Upper lobe of left lung (tissue), 6 donors: ENCODE data around the gene SMARCB1. TPM values are rescaled to one million over a fixed set of nuclear protein-coding genes. Genes with fewer than 3 reads are reported as not detected.
"Not testable (repeated sequence)": the region's sequence is repeated elsewhere in the genome, so short reads cannot be mapped to it uniquely, and the experiment has no call there.

Experiments used
- ATAC-seq, 2 donors: fragments of 200-7000 bp; cut with Tn5 transposase; one replicate each; pipeline ENCODE4 v1.9.1; 2022; ENCODE audit warnings: mild to moderate bottlenecking in 2 of 2, moderate library complexity in 2 of 2; ENCODE audit not compliant: low FRiP score in 2 of 2
- DNase-seq, 2 donors: peaks; one replicate each; pipeline ENCODE4 v3.0.0-alpha.2; 2019 to 2020
- H3K27ac ChIP-seq, 4 donors: fragments of 200-600 bp; sonication (generic); one replicate each; pipeline ENCODE4 v1.5.1; 2016 to 2019
- H3K27me3 ChIP-seq, 4 donors: fragments of 200-600 bp; sonication (generic); one replicate each; pipeline ENCODE4 v1.5.1; 2017 to 2019
- H3K36me3 ChIP-seq, 4 donors: fragments of 200-600 bp; sonication (generic); one replicate each; pipeline ENCODE4 v1.5.1; 2016 to 2019
- H3K4me1 ChIP-seq, 4 donors: fragments of 200-600 bp; sonication (generic); one replicate each; pipeline ENCODE4 v1.5.1; 2018 to 2019
- H3K4me3 ChIP-seq, 4 donors: fragments of 200-600 bp; sonication (generic); one replicate each; pipeline ENCODE4 v1.5.1; 2017 to 2019; ENCODE audit warnings: mild to moderate bottlenecking in 2 of 4, moderate library complexity in 1 of 4
- H3K9me3 ChIP-seq, 4 donors: fragments of 200-600 bp; sonication (generic); one replicate each; pipeline ENCODE4 v1.5.1; 2018 to 2019
- EP300 ChIP-seq, 4 donors: sonication (generic); formaldehyde crosslinking; IDR thresholded peaks; one replicate each; pipeline ENCODE4 v1.5.1; 2017; ENCODE audit warnings: antibody characterized with exemption in 4 of 4, control low read depth in 2 of 4
- POLR2A ChIP-seq, 4 donors: fragments of 450-650 bp; IDR thresholded peaks; one replicate each; pipeline ENCODE4 v1.5.1; 2016 to 2017; ENCODE audit warnings: antibody characterized with exemption in 4 of 4, mild to moderate bottlenecking in 2 of 4
- POLR2AphosphoS5 ChIP-seq, 2 donors: sonication (generic); formaldehyde crosslinking; IDR thresholded peaks; one replicate each; pipeline ENCODE4 v1.5.1; 2017; ENCODE audit warnings: antibody characterized with exemption in 2 of 2
- WGBS, 2 donors: methylation state at CpG; one replicate each; pipeline ENCODE4 v1.1.5; 2017 to 2018; 5-methylcytosine and 5-hydroxymethylcytosine counted together
- total RNA-seq, 6 donors: library from RNA; depleted of rRNA in 4 of 6; stranded (reverse); fragments of >200 nt in 4 of 6; gene quantifications; one replicate each; pipeline versions ENCODE4 v1.1.0 to v1.2.1, GENCODE V29; 2016 to 2021
- TF ChIP-seq, protein P1 (sequence below), 6 experiments: fragments of 450-650 bp in 4 of 6; fragments of 200-600 bp in 2 of 6; sonication (generic) in 2 of 6; IDR thresholded peaks; one replicate each; pipeline ENCODE4 v1.5.1; 2016 to 2019; ENCODE audit warnings: antibody characterized with exemption in 6 of 6
- donor health status: DM: no; HTN: no; CAD: no; lungs with moderate emphysema.
- donor health status: DM: no; HTN: yes; CAD: no; lungs with severe emphysema.

The SMARCB1 gene
- total RNA-seq, 6 donors from 2014 or later = 42.8 to 72.8 (median 57.1) TPM

DNA sequence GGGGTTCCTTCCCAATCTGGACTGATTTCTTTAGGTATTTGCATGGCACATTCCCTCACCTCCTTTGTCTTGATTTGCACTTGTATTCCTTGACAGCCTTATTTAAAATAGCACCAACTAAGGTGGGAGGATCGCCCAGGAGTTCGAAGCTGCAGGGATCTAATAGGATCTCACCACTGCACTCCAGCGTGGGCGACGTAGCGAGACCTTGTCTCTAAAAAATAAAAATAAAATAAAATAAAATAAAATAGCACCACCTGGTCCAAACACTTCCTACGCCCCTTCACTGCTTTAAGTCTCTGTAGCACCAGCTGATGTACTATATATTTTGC, 71.7 kb downstream of the SMARCB1 start:
- no peaks in the 10 kb centered on the region for H3K36me3 ChIP-seq
- DNase-seq (no peak), ATAC-seq (no peak)
- 64 to 73% methylated on average over 7 of the region's 7 CpGs for WGBS, 2 donors
- H3K27me3 ChIP-seq = no peaks in the 10 kb centered on the region
- no peaks in the 10 kb centered on the region for H3K9me3 ChIP-seq
- no peak for TF ChIP-seq POLR2AphosphoS5 (IDR thresholded peaks at IDR 0.05)
- TF ChIP-seq, protein P1, sequence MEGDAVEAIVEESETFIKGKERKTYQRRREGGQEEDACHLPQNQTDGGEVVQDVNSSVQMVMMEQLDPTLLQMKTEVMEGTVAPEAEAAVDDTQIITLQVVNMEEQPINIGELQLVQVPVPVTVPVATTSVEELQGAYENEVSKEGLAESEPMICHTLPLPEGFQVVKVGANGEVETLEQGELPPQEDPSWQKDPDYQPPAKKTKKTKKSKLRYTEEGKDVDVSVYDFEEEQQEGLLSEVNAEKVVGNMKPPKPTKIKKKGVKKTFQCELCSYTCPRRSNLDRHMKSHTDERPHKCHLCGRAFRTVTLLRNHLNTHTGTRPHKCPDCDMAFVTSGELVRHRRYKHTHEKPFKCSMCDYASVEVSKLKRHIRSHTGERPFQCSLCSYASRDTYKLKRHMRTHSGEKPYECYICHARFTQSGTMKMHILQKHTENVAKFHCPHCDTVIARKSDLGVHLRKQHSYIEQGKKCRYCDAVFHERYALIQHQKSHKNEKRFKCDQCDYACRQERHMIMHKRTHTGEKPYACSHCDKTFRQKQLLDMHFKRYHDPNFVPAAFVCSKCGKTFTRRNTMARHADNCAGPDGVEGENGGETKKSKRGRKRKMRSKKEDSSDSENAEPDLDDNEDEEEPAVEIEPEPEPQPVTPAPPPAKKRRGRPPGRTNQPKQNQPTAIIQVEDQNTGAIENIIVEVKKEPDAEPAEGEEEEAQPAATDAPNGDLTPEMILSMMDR (IDR thresholded peaks at IDR 0.05) = peak in 1 of 6 experiments; percentile 43
- peaks cover 16 to 24% (median 20%) of the 10 kb centered on the region in 4 donors for H3K4me1 ChIP-seq
- H3K27ac ChIP-seq = no peak overlapping the region
- H3K4me3 ChIP-seq = peak overlapping the region; percentile 60 to 84 (median 70)

DNA sequence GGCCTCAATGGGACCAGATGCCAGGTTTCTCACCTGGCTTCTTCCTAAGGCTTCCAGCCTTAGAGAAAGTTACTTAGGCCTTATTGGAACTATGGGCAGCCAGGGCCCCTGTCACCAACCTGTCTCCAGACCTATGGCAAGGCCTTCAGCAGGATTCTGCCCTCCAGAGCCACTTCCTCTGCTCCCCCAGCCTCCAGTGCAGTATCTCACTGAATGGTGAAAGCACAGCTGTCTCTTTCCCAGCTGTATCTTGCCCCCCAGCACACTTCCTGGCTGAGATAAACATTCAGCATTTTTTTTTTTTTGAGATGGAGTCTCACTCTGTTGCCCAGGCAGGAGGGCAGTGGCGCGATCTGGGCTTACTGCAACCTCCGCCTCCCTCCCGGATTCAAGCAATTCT, 72.4 kb downstream of the SMARCB1 start:
- TF ChIP-seq, protein P1 (IDR thresholded peaks at IDR 0.05) = no peak
- no peak for TF ChIP-seq EP300 (IDR thresholded peaks at IDR 0.05)
- TF ChIP-seq POLR2A (IDR thresholded peaks at IDR 0.05) = no peak
- no peak for TF ChIP-seq POLR2AphosphoS5 (IDR thresholded peaks at IDR 0.05)
- ATAC-seq = no peak

DNA sequence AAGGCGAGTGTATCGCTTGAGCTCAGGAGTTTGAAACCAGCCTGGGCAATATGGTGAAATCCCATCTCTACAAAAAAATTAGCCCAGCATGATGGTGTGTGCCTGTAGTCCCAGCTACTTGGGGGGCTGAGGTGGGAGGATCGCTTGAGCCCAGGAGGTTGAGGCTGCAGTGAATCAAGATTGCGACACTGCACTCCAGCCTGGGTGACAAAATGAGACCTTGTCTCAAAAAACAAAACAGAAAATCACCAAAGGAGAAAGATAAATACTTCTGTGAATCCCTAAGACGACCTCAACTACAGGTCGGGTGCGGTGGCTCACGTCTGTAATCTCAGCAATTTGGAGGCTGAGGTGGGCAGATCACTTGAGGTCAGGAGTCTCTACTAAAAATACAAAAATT, 73.4 kb downstream of the SMARCB1 start:
- 93 to 95% methylated on average over 8 of the region's 8 CpGs for WGBS, 2 donors
- H3K27me3 ChIP-seq, ATAC-seq, H3K9me3 ChIP-seq, H3K27ac ChIP-seq, H3K36me3 ChIP-seq, DNase-seq, H3K4me3 ChIP-seq: not testable (repeated sequence)
- peaks cover 16 to 24% (median 20%) of the 10 kb centered on the region in 4 donors for H3K4me1 ChIP-seq

More for the DNA sequence above, 72.4 kb downstream of the SMARCB1 start:
- 75 to 87% methylated on average over 4 of the region's 4 CpGs for WGBS, 2 donors
- DNase-seq = no peak
- H3K27me3 ChIP-seq = no peaks in the 10 kb centered on the region
- H3K36me3 ChIP-seq = no peaks in the 10 kb centered on the region
- no peak overlapping the region for H3K27ac ChIP-seq
- no peaks in the 10 kb centered on the region for H3K9me3 ChIP-seq
- H3K4me3 ChIP-seq = no peak overlapping the region
- peaks cover 16 to 24% (median 20%) of the 10 kb centered on the region in 4 donors for H3K4me1 ChIP-seq

DNA sequence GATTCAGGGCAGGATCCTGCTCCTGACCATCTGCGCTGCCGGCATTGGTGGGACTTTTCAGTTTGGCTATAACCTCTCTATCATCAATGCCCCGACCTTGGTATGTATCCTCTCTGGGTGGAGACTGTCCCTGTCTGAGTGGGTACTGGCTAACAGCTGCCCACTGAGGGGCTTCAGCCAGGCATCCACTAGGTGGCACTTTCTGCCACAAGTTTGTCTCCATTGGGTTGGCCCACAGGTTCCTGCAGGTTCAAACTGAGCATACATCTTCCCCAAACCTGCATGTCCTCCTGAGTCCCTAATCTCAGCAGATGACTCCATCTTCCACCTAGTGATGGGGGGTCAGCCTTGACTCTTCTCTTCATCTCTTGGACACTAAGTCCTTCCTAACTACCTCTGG, 75.3 kb downstream of the SMARCB1 start:
- TF ChIP-seq POLR2AphosphoS5 (IDR thresholded peaks at IDR 0.05) (no peak), EP300 (IDR thresholded peaks at IDR 0.05) (no peak)
- TF ChIP-seq, protein P1 (IDR thresholded peaks at IDR 0.05) = peak in 4 of 6 experiments; percentile 14 to 49 (median 38)
- 81 to 86% methylated on average over 3 of the region's 3 CpGs for WGBS, 2 donors
- Histone ChIP-seq H3K4me3 (no peak overlapping the region), H3K27me3 (no peaks in the 10 kb centered on the region), H3K4me1 (peaks cover 9 to 17% (median 13%) of the 10 kb centered on the region in 4 donors), H3K9me3 (no peaks in the 10 kb centered on the region), H3K27ac (no peak overlapping the region), H3K36me3 (no peaks in the 10 kb centered on the region)
- DNase-seq (peak in 1 of 2 donors; percentile 40), ATAC-seq (no peak)

DNA sequence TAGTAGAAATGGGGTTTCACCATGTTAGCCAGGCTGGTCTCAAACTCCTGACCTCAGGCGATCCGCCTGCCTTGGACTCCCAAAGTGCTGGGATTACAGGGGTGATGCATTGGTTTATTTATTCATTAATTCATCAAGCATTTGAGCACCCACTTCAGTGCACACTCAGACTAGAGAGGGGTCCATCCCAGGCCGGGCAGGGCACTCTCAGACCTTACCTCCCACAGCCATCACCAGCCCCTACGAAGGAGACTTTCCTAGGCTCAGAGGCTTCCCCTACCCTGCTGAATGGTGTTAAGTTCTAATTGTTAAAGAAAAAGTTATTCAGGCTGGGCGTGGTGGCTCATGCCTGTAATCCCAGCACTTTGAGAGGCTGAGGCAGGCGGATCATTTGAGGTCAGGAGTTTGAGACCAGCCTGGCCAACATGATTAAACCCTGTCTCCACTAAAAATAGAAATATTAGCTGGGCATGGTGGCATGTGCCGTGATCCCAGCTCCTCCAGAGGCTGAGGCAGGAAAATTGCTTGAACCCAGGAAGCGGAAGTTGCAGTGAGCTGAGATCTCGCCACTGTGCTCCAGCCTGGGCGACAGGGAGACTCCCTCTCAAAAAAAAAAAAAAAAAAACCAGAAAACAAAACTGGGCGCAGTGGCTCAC, 77.9 kb downstream of the SMARCB1 start:
- not testable (repeated sequence) for H3K36me3 ChIP-seq, H3K4me3 ChIP-seq, H3K4me1 ChIP-seq, H3K27ac ChIP-seq, ATAC-seq, H3K9me3 ChIP-seq, H3K27me3 ChIP-seq, DNase-seq
- WGBS, 2 donors = 84 to 91% methylated on average over 10 to 11 of the region's 11 CpGs

DNA sequence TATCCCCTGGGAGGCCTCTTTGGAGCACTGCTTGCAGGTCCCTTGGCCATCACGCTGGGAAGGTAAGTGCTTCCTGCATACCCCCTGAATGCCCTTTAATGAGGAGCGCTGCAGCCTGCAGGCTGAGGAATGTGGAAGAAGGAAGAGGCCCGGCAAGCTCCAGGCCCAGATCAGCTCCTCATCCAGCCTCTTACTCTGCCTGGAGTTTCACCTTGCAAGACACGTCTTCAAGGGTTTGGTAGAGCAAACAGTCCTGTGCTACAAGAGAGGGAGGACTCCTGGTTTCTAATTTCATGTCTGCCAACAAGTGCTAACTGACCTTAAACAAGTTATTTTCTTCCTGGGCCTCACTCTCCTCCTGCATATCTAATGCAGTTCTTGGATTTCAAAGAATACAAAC, 81.8 kb downstream of the SMARCB1 start:
- Histone ChIP-seq H3K4me1 (peaks cover 0 to 5% (median 0%) of the 10 kb centered on the region in 4 donors), H3K36me3 (peaks cover 0 to 6% (median 2%) of the 10 kb centered on the region in 4 donors), H3K27me3 (no peaks in the 10 kb centered on the region), H3K9me3 (no peaks in the 10 kb centered on the region), H3K4me3 (no peak overlapping the region), H3K27ac (no peak overlapping the region)
- DNase-seq (no peak), ATAC-seq (no peak)
- 75 to 82% methylated on average over 4 of the region's 4 CpGs for WGBS, 2 donors
- no peak for TF ChIP-seq EP300 (IDR thresholded peaks at IDR 0.05)
- TF ChIP-seq, protein P1 (IDR thresholded peaks at IDR 0.05) = no peak
- no peak for TF ChIP-seq POLR2A (IDR thresholded peaks at IDR 0.05)
- no peak for TF ChIP-seq POLR2AphosphoS5 (IDR thresholded peaks at IDR 0.05)
